ENCODE results near the gene CDH13. TPM values are rescaled to one million over a fixed set of nuclear protein-coding genes. Genes with fewer than 3 reads are reported as not detected.

Gene CDH13
- polyA plus RNA-seq, 2 of the 4 experiments (the other 2 are of a cell fraction) = not detected

DNA sequence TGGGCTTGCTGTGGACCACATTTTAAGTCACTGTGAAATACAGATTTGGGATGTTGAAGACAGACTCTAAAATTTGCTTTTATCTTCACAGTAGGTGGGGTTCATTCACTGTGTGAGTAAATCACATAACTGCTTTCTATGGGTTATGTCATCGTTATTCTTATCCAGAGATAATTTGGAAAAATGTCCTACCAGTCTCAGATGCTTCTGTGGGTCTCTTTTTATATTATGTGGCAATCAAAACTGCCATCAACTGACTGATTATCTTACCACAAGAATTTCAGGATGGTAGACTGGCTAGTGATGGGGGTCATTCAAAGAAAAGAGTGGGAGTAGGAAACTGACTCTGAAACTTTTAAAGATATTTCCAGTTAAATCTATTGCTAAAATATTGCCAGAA lies 1184.1 kb downstream of the CDH13 start:
- no peak for ATAC-seq
- FAIRE-seq = no peak
- DNase-seq (ENCODE audit: low read depth in 1 of 2, low spot score in 1 of 2) = no peak
- Histone ChIP-seq H3K4me1 (peaks cover 35% of the 10 kb centered on the region), H3K9me3 (no peaks in the 10 kb centered on the region), H3K4me2 (no peak overlapping the region), H3K27ac (no peak overlapping the region), H3K4me3 (no peak overlapping the region)
- CTCF ChIA-PET = interaction anchor here (1.4 kb wide), 1 partner anchor 15 kb away, joined by 7 read pairs; no protein-coding TSS in a partner anchor
- WGBS (ENCODE audit: missing lambda C conversion rate) = 85% methylated on average over 1 of the region's 1 CpG
- no peak for TF ChIP-seq TP53 (CRISPR knock-in tag; IDR thresholded peaks at IDR 0.05)
- TF ChIP-seq MAZ (IDR thresholded peaks at IDR 0.05; ENCODE audit: borderline replicate concordance, low read depth, low read length) = no peak
- TF ChIP-seq POLR2AphosphoS2 (conservative IDR thresholded peaks at IDR 0.05; ENCODE audit: low read length) = no peak
- TF ChIP-seq NPAS2 (CRISPR knock-in tag; IDR thresholded peaks at IDR 0.05; ENCODE audit: borderline replicate concordance) = no peak
- no peak for TF ChIP-seq FOXS1 (CRISPR knock-in tag; IDR thresholded peaks at IDR 0.05)
- POLR2A ChIA-PET = interaction anchor here (0.7 kb wide), 1 partner anchor 231 kb away, joined by 5 read pairs; no protein-coding TSS in a partner anchor

DNA sequence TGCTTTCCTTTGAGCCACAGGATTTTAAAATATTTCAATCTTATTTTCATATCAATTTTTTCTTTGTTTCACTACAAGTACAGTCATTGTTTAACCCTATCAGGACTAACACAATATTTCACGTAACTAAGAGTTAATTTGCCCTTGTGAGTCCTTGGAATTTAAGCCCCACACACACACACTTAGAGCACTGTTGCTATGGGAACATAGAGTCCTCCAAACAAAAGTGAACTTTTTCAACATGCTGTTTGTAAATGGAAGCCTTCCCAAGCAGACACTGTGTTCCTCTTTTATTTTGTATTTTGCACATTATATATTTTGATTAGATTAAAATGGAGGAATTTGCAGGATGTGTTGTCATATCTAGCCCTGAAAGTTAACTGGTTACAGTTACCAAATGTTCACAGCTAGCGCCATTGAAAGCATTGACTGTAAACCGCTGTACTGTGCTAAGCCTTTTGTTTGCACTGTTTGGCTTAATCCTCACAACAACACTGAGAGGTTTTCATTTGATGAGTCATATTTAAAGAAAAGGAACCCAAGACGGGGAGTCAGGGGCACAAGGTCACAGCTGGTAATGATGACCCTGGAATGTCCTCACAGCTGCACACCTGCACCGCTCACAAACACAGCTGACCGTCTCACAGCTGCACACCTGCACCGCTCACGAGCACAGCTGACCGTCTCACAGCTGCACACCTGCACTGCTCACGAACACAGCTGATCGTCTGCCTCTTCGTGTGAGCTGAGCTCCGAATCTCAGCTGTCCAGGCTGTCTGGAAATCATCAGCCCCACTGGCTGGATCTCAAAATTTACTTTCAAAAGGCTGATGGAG lies 1187.3 kb downstream of the CDH13 start:
- CTCF ChIA-PET = interaction anchor here (3.5 kb wide), 1 partner anchor 12 kb away, joined by 33 read pairs; no protein-coding TSS in a partner anchor
- WGBS (ENCODE audit: missing lambda C conversion rate) = 30% methylated on average over 13 of the region's 13 CpGs
- Histone ChIP-seq H3K27ac (no peak overlapping the region), H3K4me3 (no peak overlapping the region), H3K4me1 (peaks cover 33% of the 10 kb centered on the region), H3K9me3 (no peaks in the 10 kb centered on the region), H3K4me2 (peak overlapping the region; percentile 62)
- ATAC-seq (peak; percentile 74 to 83), DNase-seq (ENCODE audit: low read depth in 1 of 2, low spot score in 1 of 2) (peak; percentile 34 to 40), FAIRE-seq (no peak)
- TF ChIP-seq KDM5A (IDR thresholded peaks at IDR 0.05) (no peak), ESRRA (IDR thresholded peaks at IDR 0.05; ENCODE audit: borderline replicate concordance, low read length) (0 out of 2 replicates have a peak, but pooled peaks have one; percentile 11), FOXS1 (CRISPR knock-in tag; IDR thresholded peaks at IDR 0.05) (no peak), CBX2 (IDR thresholded peaks at IDR 0.05; ENCODE audit: borderline replicate concordance, low read depth) (no peak), FOSL2 (IDR thresholded peaks at IDR 0.05) (no peak), FOSL2 (CRISPR knock-in tag; IDR thresholded peaks at IDR 0.05) (peak; percentile 82), RNF2 (IDR thresholded peaks at IDR 0.05; ENCODE audit: borderline replicate concordance, low read depth) (no peak), EP300 (IDR thresholded peaks at IDR 0.05) (no peak)
- TF ChIP-seq, protein P1, sequence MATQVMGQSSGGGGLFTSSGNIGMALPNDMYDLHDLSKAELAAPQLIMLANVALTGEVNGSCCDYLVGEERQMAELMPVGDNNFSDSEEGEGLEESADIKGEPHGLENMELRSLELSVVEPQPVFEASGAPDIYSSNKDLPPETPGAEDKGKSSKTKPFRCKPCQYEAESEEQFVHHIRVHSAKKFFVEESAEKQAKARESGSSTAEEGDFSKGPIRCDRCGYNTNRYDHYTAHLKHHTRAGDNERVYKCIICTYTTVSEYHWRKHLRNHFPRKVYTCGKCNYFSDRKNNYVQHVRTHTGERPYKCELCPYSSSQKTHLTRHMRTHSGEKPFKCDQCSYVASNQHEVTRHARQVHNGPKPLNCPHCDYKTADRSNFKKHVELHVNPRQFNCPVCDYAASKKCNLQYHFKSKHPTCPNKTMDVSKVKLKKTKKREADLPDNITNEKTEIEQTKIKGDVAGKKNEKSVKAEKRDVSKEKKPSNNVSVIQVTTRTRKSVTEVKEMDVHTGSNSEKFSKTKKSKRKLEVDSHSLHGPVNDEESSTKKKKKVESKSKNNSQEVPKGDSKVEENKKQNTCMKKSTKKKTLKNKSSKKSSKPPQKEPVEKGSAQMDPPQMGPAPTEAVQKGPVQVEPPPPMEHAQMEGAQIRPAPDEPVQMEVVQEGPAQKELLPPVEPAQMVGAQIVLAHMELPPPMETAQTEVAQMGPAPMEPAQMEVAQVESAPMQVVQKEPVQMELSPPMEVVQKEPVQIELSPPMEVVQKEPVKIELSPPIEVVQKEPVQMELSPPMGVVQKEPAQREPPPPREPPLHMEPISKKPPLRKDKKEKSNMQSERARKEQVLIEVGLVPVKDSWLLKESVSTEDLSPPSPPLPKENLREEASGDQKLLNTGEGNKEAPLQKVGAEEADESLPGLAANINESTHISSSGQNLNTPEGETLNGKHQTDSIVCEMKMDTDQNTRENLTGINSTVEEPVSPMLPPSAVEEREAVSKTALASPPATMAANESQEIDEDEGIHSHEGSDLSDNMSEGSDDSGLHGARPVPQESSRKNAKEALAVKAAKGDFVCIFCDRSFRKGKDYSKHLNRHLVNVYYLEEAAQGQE (IDR thresholded peaks at IDR 0.05) = no peak
- POLR2A ChIA-PET = interaction anchor here (0.6 kb wide), 1 partner anchor 1703 kb away, joined by 3 read pairs; no protein-coding TSS in a partner anchor

DNA sequence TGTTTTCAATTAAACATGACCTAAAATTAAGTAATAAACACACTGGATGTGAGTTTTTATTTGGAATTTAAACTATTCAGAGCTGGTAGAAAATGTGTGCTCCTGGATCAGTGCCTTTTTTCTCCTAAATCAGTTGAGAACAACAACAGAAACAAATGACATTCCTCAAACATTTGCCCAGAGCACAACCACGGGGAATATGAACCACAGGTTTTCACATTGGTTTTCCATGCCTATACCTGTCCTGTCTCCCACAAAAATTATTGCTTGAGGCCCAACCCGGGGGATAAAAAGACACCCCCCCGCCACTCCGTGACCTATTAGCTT lies 1187.9 kb downstream of the CDH13 start:
- TF ChIP-seq HEYL (CRISPR knock-in tag; IDR thresholded peaks at IDR 0.05) (no peak), ESRRA (IDR thresholded peaks at IDR 0.05; ENCODE audit: borderline replicate concordance, low read length) (no peak), FOXS1 (CRISPR knock-in tag; IDR thresholded peaks at IDR 0.05) (no peak), NPAS2 (CRISPR knock-in tag; IDR thresholded peaks at IDR 0.05; ENCODE audit: borderline replicate concordance) (no peak), HOXA7 (CRISPR knock-in tag; IDR thresholded peaks at IDR 0.05) (no peak), GATA3 (IDR thresholded peaks at IDR 0.05; ENCODE audit: borderline replicate concordance) (no peak), NFE2L2 (conservative IDR thresholded peaks at IDR 0.05; ENCODE audit: low read length) (no peak), EP300 (IDR thresholded peaks at IDR 0.05) (no peak), JUNB (IDR thresholded peaks at IDR 0.05) (no peak)
- TF ChIP-seq, protein P2, sequence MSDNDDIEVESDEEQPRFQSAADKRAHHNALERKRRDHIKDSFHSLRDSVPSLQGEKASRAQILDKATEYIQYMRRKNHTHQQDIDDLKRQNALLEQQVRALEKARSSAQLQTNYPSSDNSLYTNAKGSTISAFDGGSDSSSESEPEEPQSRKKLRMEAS (IDR thresholded peaks at IDR 0.05) = no peak
- TF ChIP-seq, protein P3, sequence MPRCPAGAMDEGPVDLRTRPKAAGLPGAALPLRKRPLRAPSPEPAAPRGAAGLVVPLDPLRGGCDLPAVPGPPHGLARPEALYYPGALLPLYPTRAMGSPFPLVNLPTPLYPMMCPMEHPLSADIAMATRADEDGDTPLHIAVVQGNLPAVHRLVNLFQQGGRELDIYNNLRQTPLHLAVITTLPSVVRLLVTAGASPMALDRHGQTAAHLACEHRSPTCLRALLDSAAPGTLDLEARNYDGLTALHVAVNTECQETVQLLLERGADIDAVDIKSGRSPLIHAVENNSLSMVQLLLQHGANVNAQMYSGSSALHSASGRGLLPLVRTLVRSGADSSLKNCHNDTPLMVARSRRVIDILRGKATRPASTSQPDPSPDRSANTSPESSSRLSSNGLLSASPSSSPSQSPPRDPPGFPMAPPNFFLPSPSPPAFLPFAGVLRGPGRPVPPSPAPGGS (IDR thresholded peaks at IDR 0.05) = no peak
- DNase-seq (ENCODE audit: low read depth in 1 of 2, low spot score in 1 of 2) = no peak
- H3K4me2 ChIP-seq = peak overlapping the region; percentile 62
- no peak for FAIRE-seq
- ChIA-PET CTCF (interaction anchor here (3.5 kb wide), 1 partner anchor 11 kb away, joined by 33 read pairs; no protein-coding TSS in a partner anchor), POLR2A (interaction anchor here (0.6 kb wide), 1 partner anchor 1702 kb away, joined by 3 read pairs; no protein-coding TSS in a partner anchor)
- peak in 1 of 2 experiments; percentile 14; a peak in 3 of 6 replicates for ATAC-seq
- peaks cover 27% of the 10 kb centered on the region for H3K4me1 ChIP-seq
- no peaks in the 10 kb centered on the region for H3K9me3 ChIP-seq
- no peak overlapping the region for H3K4me3 ChIP-seq
- no peak overlapping the region for H3K27ac ChIP-seq
- 75% methylated on average over 4 of the region's 4 CpGs for WGBS (ENCODE audit: missing lambda C conversion rate)
